GM23338 (cell line): ENCODE results near the gene PTPRA. TPM values are rescaled to one million over a fixed set of nuclear protein-coding genes. Genes with fewer than 3 reads are reported as not detected.

ENCODE experiments used
- CTCF ChIP-seq, 2 experiments: fragments of 200-600 bp in 1 of 2; sonication (generic) in 1 of 2; conservative IDR thresholded peaks; 2 replicates each; pipeline versions ENCODE4 v1.5.1 to v1.6.1; 2016 to 2017; ENCODE audit warnings: antibody characterized with exemption in 2 of 2, low read depth in 2 of 2, mild to moderate bottlenecking in 2 of 2, moderate library complexity in 1 of 2
- EZH2 ChIP-seq: fragments of 200-600 bp; sonication (generic); IDR thresholded peaks from one replicate; pipeline ENCODE4 v1.8.0; 2017; ENCODE audit warnings: antibody characterized with exemption, mild to moderate bottlenecking, low read depth; ENCODE audit not compliant: unreplicated experiment
- JUNB ChIP-seq: IDR thresholded peaks from one replicate; pipeline ENCODE4 v1.6.1; 2016; ENCODE audit warnings: antibody characterized with exemption; ENCODE audit not compliant: unreplicated experiment
- POLR2AphosphoS5 ChIP-seq: IDR thresholded peaks from 2 replicates; pipeline ENCODE4 v1.6.1; 2016; ENCODE audit warnings: antibody characterized with exemption, low read depth
- REST ChIP-seq: IDR thresholded peaks from one replicate; pipeline ENCODE4 v1.6.1; 2018; ENCODE audit warnings: antibody characterized with exemption; ENCODE audit not compliant: unreplicated experiment
- ZNF462 ChIP-seq: fragments of 250-450 bp; sonication (Bioruptor Pico); IDR thresholded peaks from 2 replicates; pipeline ENCODE4 v1.5.0; 2020; ENCODE audit warnings: mild to moderate bottlenecking, moderate library complexity
- polyA plus RNA-seq: library from polyadenylated mRNA; unstranded; fragments of >200 nt; fragmentation: Nextera tagmentation; extraction: Ambion mirVana; gene quantifications from 2 replicates; pipeline ENCODE4 v1.2.1, GENCODE V29; 2016
- total RNA-seq: library from RNA; depleted of rRNA; stranded (reverse); fragments of >200 nt; shearing (Covaris generic); gene quantifications from 2 replicates; pipeline ENCODE4 v1.2.3, GENCODE V29; 2014

The PTPRA gene
- total and polyA plus RNA-seq, 2 experiments from 2014 or later: 37.8 to 39.3 TPM

- no peak for TF ChIP-seq ZNF462 (CRISPR knock-in tag)
- TF ChIP-seq CTCF (conservative IDR thresholded peaks at IDR 0.05; ENCODE audit: low read depth in 2 of 2): no peak
- TF ChIP-seq EZH2: no peak
- no peak for TF ChIP-seq REST
- TF ChIP-seq POLR2AphosphoS5: no peak
- TF ChIP-seq JUNB: no peak
These were observed 118.3 kb downstream of the PTPRA start (continued) for GRCh38 chr20:2991532-2991931.
